ENCODE data around the gene DAGLA.

The DAGLA gene

GRCh38 chr11:61737636-61738386 lies 57.6 kb downstream of the DAGLA start:
- Histone ChIP-seq H3K9ac (no peak overlapping the region), H3K36me3 (peaks cover 0 to 51% (median 0%) of the 10 kb centered on the region in 11 experiments; a peak in 4 of 22 replicates), H3K9me3 (replicated peaks in 1 of 11) (no peaks in the 10 kb centered on the region), H3K27ac (no peak overlapping the region), H3K27me3 (no peaks in the 10 kb centered on the region), H3K4me3 (no peak overlapping the region), H3K4me2 (no peak overlapping the region), H4K20me1 (no peaks in the 10 kb centered on the region; a peak in 1 of 22 replicates), H3K4me1 (peaks cover 8 to 23% (median 17%) of the 10 kb centered on the region in 10 experiments; a peak in 18 of 20 replicates)
- TF ChIP-seq Cebpa-rat (IDR thresholded peaks at IDR 0.05): no peak

GRCh38 chr11:61738776-61739175 lies 58.6 kb downstream of the DAGLA start:
- no peak overlapping the region for H3K4me2 ChIP-seq
- TF ChIP-seq Cebpa-rat (IDR thresholded peaks at IDR 0.05): no peak
- H3K36me3 ChIP-seq: peaks cover 0 to 52% (median 0%) of the 10 kb centered on the region in 11 experiments; a peak in 4 of 22 replicates
- no peaks in the 10 kb centered on the region; a peak in 1 of 22 replicates for H4K20me1 ChIP-seq
- H3K27me3 ChIP-seq: no peaks in the 10 kb centered on the region
- no peak overlapping the region for H3K9ac ChIP-seq
- no peak overlapping the region for H3K4me3 ChIP-seq
- no peak overlapping the region for H3K27ac ChIP-seq
- H3K4me1 ChIP-seq: peaks cover 5 to 27% (median 17%) of the 10 kb centered on the region in 10 experiments; a peak in 17 of 20 replicates
- H3K9me3 ChIP-seq (replicated peaks in 1 of 11): no peaks in the 10 kb centered on the region

DNA sequence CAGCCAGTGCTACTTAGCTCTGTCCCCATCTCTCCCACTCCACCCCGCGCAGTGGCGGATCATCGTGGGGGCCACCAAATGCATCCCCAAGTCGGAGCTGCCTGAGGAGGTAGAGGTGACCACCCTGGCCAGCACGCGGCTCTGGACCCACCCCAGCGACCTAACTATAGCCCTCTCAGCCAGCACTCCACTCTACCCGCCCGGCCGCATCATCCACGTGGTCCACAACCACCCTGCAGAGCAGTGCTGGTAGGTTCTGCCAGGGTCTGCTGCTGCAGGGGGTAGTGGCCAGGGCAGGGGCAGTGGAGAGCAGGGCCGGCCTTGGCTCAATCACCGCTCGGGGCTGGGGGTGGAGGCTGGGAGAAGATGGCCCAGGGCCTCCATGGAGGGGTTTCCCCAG lies 59.2 kb downstream of the DAGLA start:
- H3K4me1 ChIP-seq: peaks cover 5 to 29% (median 17%) of the 10 kb centered on the region in 10 experiments; a peak in 17 of 20 replicates
- no peaks in the 10 kb centered on the region for H3K27me3 ChIP-seq
- H3K4me3 ChIP-seq: no peak overlapping the region
- no peak for TF ChIP-seq Cebpa-rat (IDR thresholded peaks at IDR 0.05)
- no peak overlapping the region; a peak in 1 of 22 replicates for H3K4me2 ChIP-seq
- no peaks in the 10 kb centered on the region; a peak in 1 of 22 replicates for H4K20me1 ChIP-seq
- H3K9ac ChIP-seq: 0 out of 22 replicates have a peak overlapping the region, but pooled peaks of 1 of the 11 experiments have one; percentile 26
- no peaks in the 10 kb centered on the region for H3K9me3 ChIP-seq (replicated peaks in 1 of 11)
- H3K36me3 ChIP-seq: peaks cover 0 to 59% (median 0%) of the 10 kb centered on the region in 11 experiments; a peak in 4 of 22 replicates
- no peak overlapping the region for H3K27ac ChIP-seq

DNA sequence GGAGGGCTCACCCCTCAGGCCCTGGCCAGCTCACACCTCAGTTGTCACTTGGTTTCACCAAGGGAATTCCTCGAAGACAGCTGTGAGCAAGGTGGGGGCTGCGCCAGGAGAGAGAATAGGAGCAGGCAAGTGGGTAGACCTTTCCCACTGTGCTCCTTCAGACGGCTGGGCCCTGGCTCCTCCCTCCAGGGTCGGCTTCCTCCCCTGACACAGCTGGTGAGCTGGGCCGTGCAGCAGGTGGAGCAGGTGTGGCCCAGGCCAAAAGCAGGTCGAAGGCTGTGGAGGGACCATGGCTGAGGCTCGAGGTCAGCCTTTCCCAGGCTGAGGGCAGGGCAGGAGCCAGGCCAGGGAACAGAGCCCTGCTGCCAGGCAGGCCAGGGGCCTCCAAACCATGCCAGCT lies 59.8 kb downstream of the DAGLA start:
- 0 out of 22 replicates have a peak overlapping the region, but pooled peaks of 1 of the 11 experiments have one; percentile 26 for H3K9ac ChIP-seq
- TF ChIP-seq Cebpa-rat (IDR thresholded peaks at IDR 0.05): no peak
- H3K36me3 ChIP-seq: peaks cover 0 to 60% (median 0%) of the 10 kb centered on the region in 11 experiments; a peak in 4 of 22 replicates
- H3K9me3 ChIP-seq (replicated peaks in 1 of 11): no peaks in the 10 kb centered on the region
- H3K27ac ChIP-seq: 0 out of 22 replicates have a peak overlapping the region, but pooled peaks of 1 of the 11 experiments have one; percentile 11
- H3K27me3 ChIP-seq: no peaks in the 10 kb centered on the region
- H3K4me1 ChIP-seq: peaks cover 5 to 29% (median 18%) of the 10 kb centered on the region in 10 experiments; a peak in 17 of 20 replicates
- no peak overlapping the region for H3K4me3 ChIP-seq
- no peaks in the 10 kb centered on the region; a peak in 1 of 22 replicates for H4K20me1 ChIP-seq
- no peak overlapping the region; a peak in 1 of 22 replicates for H3K4me2 ChIP-seq

- Histone ChIP-seq H3K4me2 (peak overlapping the region in 8 of 11 experiments; percentile 22 to 81 (median 58); a peak in 15 of 22 replicates), H3K9ac (no peak overlapping the region; a peak in 1 of 22 replicates), H3K27me3 (no peaks in the 10 kb centered on the region), H3K27ac (peak overlapping the region in 3 of 11 experiments; percentile 17 to 60 (median 50); a peak in 5 of 22 replicates), H3K4me3 (no peak overlapping the region), H3K9me3 (replicated peaks in 1 of 11) (no peaks in the 10 kb centered on the region), H3K4me1 (peaks cover 5 to 29% (median 23%) of the 10 kb centered on the region in 10 experiments; a peak in 17 of 20 replicates), H4K20me1 (peaks cover 0 to 11% (median 0%) of the 10 kb centered on the region in 11 experiments; a peak in 1 of 22 replicates), H3K36me3 (peaks cover 0 to 36% (median 0%) of the 10 kb centered on the region in 11 experiments; a peak in 3 of 22 replicates)
- TF ChIP-seq Cebpa-rat (IDR thresholded peaks at IDR 0.05): no peak
These were observed 62.2 kb downstream of the DAGLA start for GRCh38 chr11:61742391-61742790.

DNA sequence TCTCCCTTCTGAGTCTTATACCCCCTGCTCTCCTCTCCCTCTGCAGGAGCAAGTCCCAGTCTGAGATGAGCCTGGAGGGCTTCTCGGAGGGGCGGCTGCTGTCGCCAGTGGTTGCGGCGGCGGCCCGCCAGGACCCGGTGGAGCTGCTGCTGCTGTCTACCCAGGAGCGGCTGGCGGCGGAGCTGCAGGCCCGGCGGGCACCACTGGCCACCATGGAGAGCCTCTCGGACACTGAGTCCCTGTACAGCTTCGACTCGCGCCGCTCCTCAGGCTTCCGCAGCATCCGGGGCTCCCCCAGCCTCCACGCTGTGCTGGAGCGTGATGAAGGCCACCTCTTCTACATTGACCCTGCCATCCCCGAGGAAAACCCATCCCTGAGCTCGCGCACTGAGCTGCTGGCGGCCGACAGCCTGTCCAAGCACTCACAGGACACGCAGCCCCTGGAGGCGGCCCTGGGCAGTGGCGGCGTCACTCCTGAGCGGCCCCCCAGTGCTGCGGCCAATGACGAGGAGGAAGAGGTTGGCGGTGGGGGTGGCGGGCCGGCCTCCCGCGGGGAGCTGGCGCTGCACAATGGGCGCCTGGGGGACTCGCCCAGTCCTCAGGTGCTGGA lies 63.4 kb downstream of the DAGLA start:
- Histone ChIP-seq H3K27ac (peak overlapping the region in 1 of 11 experiments; percentile 60; a peak in 1 of 22 replicates), H3K4me1 (peaks cover 5 to 36% (median 23%) of the 10 kb centered on the region in 10 experiments; a peak in 17 of 20 replicates), H3K27me3 (no peaks in the 10 kb centered on the region), H3K9ac (peak overlapping the region in 1 of 11 experiments; percentile 47; a peak in 1 of 22 replicates), H4K20me1 (peaks cover 0 to 11% (median 0%) of the 10 kb centered on the region in 11 experiments; a peak in 1 of 22 replicates), H3K4me2 (peak overlapping the region in 4 of 11 experiments; percentile 65 to 81 (median 78); a peak in 8 of 22 replicates), H3K9me3 (replicated peaks in 1 of 11) (no peaks in the 10 kb centered on the region), H3K4me3 (no peak overlapping the region), H3K36me3 (peaks cover 0 to 30% (median 0%) of the 10 kb centered on the region in 11 experiments; a peak in 3 of 22 replicates)
- no peak for TF ChIP-seq Cebpa-rat (IDR thresholded peaks at IDR 0.05)

GRCh38 chr11:61744181-61744580 lies 64.0 kb downstream of the DAGLA start:
- H3K4me3 ChIP-seq: no peak overlapping the region
- no peak overlapping the region for H3K27ac ChIP-seq
- no peak for TF ChIP-seq Cebpa-rat (IDR thresholded peaks at IDR 0.05)
- no peaks in the 10 kb centered on the region for H3K9me3 ChIP-seq (replicated peaks in 1 of 11)
- H3K4me1 ChIP-seq: peaks cover 5 to 36% (median 23%) of the 10 kb centered on the region in 10 experiments; a peak in 17 of 20 replicates
- H3K4me2 ChIP-seq: no peak overlapping the region
- H3K9ac ChIP-seq: no peak overlapping the region
- peaks cover 0 to 11% (median 0%) of the 10 kb centered on the region in 11 experiments; a peak in 1 of 22 replicates for H4K20me1 ChIP-seq
- H3K27me3 ChIP-seq: no peaks in the 10 kb centered on the region
- H3K36me3 ChIP-seq: peaks cover 0 to 30% (median 0%) of the 10 kb centered on the region in 11 experiments; a peak in 3 of 22 replicates

- peaks cover 5 to 36% (median 23%) of the 10 kb centered on the region in 10 experiments; a peak in 17 of 20 replicates for H3K4me1 ChIP-seq
These were observed 64.5 kb downstream of the DAGLA start for GRCh38 chr11:61744609-61745156.

More at GRCh38 chr11:61744609-61745156, 64.5 kb downstream of the DAGLA start:
- Histone ChIP-seq H3K9me3 (replicated peaks in 1 of 11) (no peaks in the 10 kb centered on the region), H3K36me3 (peaks cover 0 to 27% (median 0%) of the 10 kb centered on the region in 11 experiments; a peak in 3 of 22 replicates), H3K9ac (no peak overlapping the region), H4K20me1 (peaks cover 0 to 11% (median 0%) of the 10 kb centered on the region in 11 experiments; a peak in 1 of 22 replicates), H3K27me3 (no peaks in the 10 kb centered on the region), H3K4me3 (no peak overlapping the region), H3K27ac (no peak overlapping the region), H3K4me2 (no peak overlapping the region)
- TF ChIP-seq Cebpa-rat (IDR thresholded peaks at IDR 0.05): no peak

Data from BLaER1 treated with 17β-estradiol and CSF1 and Interleukin-3, amounts not matched to agents 10 nM and 100 nM (cell line).